ENCODE data around the gene NR1H2.
A peak's percentile ranks its signal among the peaks of the same experiment; 100 is the strongest.

The NR1H2 gene

DNA sequence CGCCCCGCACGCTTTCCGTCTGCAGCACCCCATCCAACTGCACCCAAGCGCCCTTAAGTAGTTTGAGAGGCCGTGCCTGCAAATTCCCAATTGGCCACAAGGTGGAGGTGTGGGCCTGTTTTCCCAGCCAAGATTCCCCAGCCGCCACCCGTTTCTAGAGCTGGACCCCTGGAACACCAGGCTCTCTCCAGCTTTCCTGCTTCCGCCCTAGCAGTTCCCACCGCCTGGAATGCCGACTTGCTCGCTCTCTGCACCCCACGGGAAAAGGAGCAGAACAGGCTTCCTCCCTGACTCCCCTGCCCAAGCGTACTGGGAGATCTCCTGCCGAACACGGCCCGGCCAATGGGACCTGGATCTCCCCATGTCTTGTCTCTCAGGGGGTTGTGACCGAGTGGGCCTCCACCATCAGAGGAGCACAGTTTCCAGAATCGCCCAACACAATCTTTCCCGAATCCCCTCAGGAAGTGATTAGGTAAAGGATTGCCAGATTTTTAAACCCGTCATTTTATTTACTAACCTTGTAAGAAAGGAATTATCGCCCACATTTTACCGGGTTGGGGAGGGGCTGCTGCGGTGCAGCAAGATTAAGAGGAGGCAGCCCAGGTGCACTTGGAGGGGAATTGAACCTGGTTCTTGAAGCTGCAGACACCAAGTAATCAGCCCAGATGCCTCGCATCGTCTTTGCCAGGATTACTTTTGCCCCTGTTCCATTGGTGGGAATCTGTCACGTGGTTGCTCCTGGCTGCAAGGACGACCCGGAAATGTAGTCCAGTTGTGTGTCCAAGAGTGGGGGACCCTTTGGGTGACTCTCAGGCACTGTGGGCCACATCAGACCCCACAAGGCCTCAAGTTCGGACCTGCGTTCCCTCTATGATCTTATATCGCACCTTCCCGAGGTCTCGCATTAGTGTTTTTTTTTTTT, 7.3 kb upstream of the NR1H2 start:
- TF ChIP-seq, protein P1, sequence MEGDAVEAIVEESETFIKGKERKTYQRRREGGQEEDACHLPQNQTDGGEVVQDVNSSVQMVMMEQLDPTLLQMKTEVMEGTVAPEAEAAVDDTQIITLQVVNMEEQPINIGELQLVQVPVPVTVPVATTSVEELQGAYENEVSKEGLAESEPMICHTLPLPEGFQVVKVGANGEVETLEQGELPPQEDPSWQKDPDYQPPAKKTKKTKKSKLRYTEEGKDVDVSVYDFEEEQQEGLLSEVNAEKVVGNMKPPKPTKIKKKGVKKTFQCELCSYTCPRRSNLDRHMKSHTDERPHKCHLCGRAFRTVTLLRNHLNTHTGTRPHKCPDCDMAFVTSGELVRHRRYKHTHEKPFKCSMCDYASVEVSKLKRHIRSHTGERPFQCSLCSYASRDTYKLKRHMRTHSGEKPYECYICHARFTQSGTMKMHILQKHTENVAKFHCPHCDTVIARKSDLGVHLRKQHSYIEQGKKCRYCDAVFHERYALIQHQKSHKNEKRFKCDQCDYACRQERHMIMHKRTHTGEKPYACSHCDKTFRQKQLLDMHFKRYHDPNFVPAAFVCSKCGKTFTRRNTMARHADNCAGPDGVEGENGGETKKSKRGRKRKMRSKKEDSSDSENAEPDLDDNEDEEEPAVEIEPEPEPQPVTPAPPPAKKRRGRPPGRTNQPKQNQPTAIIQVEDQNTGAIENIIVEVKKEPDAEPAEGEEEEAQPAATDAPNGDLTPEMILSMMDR (IDR thresholded peaks at IDR 0.05; ENCODE audit: borderline replicate concordance, control extremely low read depth, extremely low read depth, insufficient read depth, missing control alignments), result peak; percentile 88
- in situ Hi-C loops (cut with MboI; ENCODE audit: low sequenced_read_pairs, unreplicated experiment), result loop anchor here (25.0 kb wide), 1 partner anchor 418 kb away; the partner anchor contains the start of gene ACP4
- DNase-seq (ENCODE audit: low spot score), result peak; percentile 83

DNA sequence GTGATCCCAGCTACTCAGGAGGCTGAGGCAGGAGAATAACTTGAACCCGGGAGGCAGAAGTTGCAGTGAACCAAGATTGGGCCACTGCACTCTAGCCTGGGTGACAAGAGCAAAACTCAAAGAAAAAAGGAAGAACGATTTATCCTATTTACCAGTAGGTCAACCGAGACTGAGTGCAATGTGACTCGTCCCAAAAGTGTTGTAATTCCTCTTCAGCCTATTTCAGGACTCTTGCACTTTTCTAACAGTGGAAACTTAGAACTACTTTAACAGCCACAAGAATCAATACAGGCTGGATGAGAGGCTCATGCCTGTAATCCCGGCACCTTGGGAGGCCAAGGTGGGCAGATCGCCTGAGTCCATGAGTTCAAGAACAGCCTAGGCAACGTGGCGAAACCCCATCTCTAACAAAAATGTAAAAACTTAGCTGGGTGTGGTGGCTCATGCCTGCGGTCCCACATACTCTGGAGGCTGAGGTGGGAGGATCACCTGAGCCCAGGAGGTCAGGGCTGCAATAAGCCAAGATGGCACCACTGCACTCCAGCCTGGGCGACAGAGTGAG, 4.3 kb upstream of the NR1H2 start:
- in situ Hi-C loops (cut with MboI; ENCODE audit: low sequenced_read_pairs, unreplicated experiment), result loop anchor here (5.0 to 25.0 kb wide), 2 partner anchors 90 to 415 kb away; partner anchors contain the start of gene ACP4
- DNase-seq (ENCODE audit: low spot score), result no peak
- TF ChIP-seq, protein P1 (IDR thresholded peaks at IDR 0.05; ENCODE audit: borderline replicate concordance, control extremely low read depth, extremely low read depth, insufficient read depth, missing control alignments), result no peak

DNA sequence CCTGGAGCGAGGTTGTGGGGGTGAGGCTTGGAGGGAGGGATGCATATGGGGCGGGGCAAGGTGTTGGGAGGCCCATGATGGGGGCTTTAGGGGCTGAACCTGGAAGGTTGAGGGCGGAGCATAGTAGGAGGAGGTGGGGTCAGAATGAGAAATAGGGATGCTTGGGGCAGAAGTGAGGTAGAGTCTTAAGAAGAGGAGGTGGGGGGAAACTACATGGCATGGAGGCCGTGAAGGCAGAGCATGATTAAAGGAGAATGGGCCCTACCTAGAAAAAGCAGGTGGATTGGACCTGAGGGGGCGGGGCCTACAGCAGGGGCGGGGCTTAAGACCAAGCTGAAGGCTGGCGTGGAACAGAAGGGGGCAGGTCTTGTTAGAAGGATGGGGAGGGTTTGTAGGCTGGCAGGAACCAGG, 799 bp downstream of the NR1H2 start:
- in situ Hi-C loops (cut with MboI; ENCODE audit: low sequenced_read_pairs, unreplicated experiment), result no loop called here
- TF ChIP-seq, protein P1 (IDR thresholded peaks at IDR 0.05; ENCODE audit: borderline replicate concordance, control extremely low read depth, extremely low read depth, insufficient read depth, missing control alignments), result no peak
- DNase-seq (ENCODE audit: low spot score), result no peak

DNA sequence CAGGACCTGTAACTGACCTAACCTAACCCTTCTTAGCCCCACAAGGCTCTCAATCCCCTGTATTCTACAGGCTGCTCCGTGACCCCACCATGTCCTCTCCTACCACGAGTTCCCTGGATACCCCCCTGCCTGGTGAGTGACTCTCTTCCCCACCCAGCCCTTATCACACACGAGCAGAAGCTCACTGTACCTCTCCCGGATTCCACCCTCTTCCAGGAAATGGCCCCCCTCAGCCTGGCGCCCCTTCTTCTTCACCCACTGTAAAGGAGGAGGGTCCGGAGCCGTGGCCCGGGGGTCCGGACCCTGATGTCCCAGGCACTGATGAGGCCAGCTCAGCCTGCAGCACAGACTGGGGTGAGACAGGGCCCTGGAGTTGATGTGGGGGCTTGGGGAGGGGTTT, 1.3 kb downstream of the NR1H2 start:
- in situ Hi-C loops (cut with MboI; ENCODE audit: low sequenced_read_pairs, unreplicated experiment), result no loop called here
- TF ChIP-seq, protein P1 (IDR thresholded peaks at IDR 0.05; ENCODE audit: borderline replicate concordance, control extremely low read depth, extremely low read depth, insufficient read depth, missing control alignments), result no peak
- DNase-seq (ENCODE audit: low spot score), result no peak

DNA sequence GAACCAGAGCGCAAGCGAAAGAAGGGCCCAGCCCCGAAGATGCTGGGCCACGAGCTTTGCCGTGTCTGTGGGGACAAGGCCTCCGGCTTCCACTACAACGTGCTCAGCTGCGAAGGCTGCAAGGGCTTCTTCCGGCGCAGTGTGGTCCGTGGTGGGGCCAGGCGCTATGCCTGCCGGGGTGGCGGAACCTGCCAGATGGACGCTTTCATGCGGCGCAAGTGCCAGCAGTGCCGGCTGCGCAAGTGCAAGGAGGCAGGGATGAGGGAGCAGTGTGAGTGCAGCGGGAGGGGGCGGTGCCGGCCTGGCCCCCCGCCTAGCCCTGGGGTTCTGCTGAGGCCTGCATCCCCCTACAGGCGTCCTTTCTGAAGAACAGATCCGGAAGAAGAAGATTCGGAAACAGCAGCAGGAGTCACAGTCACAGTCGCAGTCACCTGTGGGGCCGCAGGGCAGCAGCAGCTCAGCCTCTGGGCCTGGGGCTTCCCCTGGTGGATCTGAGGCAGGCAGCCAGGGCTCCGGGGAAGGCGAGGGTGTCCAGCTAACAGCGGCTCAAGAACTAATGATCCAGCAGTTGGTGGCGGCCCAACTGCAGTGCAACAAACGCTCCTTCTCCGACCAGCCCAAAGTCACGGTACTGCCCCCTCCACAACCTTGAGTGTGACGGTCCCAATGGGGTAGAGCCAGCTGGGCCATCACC, 2.1 kb downstream of the NR1H2 start:
- in situ Hi-C loops (cut with MboI; ENCODE audit: low sequenced_read_pairs, unreplicated experiment), result no loop called here
- TF ChIP-seq, protein P1 (IDR thresholded peaks at IDR 0.05; ENCODE audit: borderline replicate concordance, control extremely low read depth, extremely low read depth, insufficient read depth, missing control alignments), result no peak

DNA sequence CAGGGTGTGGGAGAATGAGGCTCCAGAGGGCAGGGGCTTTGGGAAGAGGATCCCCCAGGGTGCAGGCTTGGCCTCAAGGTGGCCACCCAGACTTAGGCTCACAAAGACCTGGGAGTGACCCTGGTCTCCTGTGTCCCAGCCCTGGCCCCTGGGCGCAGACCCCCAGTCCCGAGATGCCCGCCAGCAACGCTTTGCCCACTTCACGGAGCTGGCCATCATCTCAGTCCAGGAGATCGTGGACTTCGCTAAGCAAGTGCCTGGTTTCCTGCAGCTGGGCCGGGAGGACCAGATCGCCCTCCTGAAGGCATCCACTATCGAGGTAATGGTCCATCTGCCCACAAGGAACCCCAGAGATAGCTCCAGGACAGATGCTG, 2.6 kb downstream of the NR1H2 start:
- TF ChIP-seq, protein P1 (IDR thresholded peaks at IDR 0.05; ENCODE audit: borderline replicate concordance, control extremely low read depth, extremely low read depth, insufficient read depth, missing control alignments), result no peak
- in situ Hi-C loops (cut with MboI; ENCODE audit: low sequenced_read_pairs, unreplicated experiment), result no loop called here
- DNase-seq (ENCODE audit: low spot score), result no peak

More for the DNA sequence above, 2.1 kb downstream of the NR1H2 start:
- no peak for DNase-seq (ENCODE audit: low spot score)

Measured in GM13976 (cell line).